ENCODE results near the gene TCF7L1.

Gene TCF7L1

GRCh38 chr2:85235281-85235680 is 102.1 kb downstream of the TCF7L1 start:
- no peaks in the 10 kb centered on the region for H3K4me1 ChIP-seq (ENCODE audit: insufficient read depth, low read length, poor library complexity, severe bottlenecking)

DNA sequence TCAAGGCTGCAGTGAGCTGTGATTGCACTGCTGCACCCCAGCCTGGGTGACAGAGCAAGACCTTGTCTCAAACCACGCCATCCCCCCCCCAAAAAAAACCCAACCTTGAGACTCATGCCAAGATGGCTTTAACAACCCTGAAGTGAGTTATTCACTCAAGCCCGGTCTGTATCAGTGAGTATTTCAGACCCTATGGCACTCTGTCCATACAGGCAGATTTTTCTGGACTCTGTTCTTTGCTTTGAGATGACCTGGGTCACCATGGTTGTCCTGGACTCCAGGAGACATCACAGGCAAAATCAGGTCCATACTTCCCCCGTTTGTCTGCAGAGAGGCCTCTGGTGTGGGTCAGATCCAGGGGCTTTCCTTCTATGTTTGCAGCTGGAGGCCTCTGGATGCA is 102.9 kb downstream of the TCF7L1 start:
- TF ChIP-seq, protein P1, sequence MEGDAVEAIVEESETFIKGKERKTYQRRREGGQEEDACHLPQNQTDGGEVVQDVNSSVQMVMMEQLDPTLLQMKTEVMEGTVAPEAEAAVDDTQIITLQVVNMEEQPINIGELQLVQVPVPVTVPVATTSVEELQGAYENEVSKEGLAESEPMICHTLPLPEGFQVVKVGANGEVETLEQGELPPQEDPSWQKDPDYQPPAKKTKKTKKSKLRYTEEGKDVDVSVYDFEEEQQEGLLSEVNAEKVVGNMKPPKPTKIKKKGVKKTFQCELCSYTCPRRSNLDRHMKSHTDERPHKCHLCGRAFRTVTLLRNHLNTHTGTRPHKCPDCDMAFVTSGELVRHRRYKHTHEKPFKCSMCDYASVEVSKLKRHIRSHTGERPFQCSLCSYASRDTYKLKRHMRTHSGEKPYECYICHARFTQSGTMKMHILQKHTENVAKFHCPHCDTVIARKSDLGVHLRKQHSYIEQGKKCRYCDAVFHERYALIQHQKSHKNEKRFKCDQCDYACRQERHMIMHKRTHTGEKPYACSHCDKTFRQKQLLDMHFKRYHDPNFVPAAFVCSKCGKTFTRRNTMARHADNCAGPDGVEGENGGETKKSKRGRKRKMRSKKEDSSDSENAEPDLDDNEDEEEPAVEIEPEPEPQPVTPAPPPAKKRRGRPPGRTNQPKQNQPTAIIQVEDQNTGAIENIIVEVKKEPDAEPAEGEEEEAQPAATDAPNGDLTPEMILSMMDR (conservative IDR thresholded peaks at IDR 0.05; ENCODE audit: low read length) = no peak
- no peak for TF ChIP-seq EZH2phosphoT487 (IDR thresholded peaks at IDR 0.05; ENCODE audit: borderline replicate concordance)
- Histone ChIP-seq H3K27me3 (ENCODE audit: insufficient read depth, low read length, poor library complexity, severe bottlenecking) (no peaks in the 10 kb centered on the region), H3K79me2 (ENCODE audit: insufficient read depth, low read length) (no peaks in the 10 kb centered on the region), H3K4me1 (ENCODE audit: insufficient read depth, low read length, poor library complexity, severe bottlenecking) (no peaks in the 10 kb centered on the region), H3K9ac (ENCODE audit: low read depth, low read length, poor library complexity, severe bottlenecking) (no peak overlapping the region), H3F3A (ENCODE audit: low read depth) (no peaks in the 10 kb centered on the region), H3K9me2 (replicated peaks; ENCODE audit: low read depth, low read length) (no peaks in the 10 kb centered on the region), H3K4me3 (ENCODE audit: low read length, poor library complexity, severe bottlenecking) (no peak overlapping the region), H2AFZ (ENCODE audit: low read length) (no peak overlapping the region), H3K36me3 (ENCODE audit: insufficient read depth, low read length) (no peaks in the 10 kb centered on the region), H4K20me1 (ENCODE audit: insufficient read depth, low read length, poor library complexity, severe bottlenecking) (no peaks in the 10 kb centered on the region), H3K4me2 (ENCODE audit: low read depth, low read length, poor library complexity, severe bottlenecking) (no peak overlapping the region), H3K9me3 (ENCODE audit: insufficient read depth, low read depth, low read length) (no peaks in the 10 kb centered on the region)

More at GRCh38 chr2:85235281-85235680, 102.1 kb downstream of the TCF7L1 start:
- Histone ChIP-seq H2AFZ (ENCODE audit: low read length) (no peak overlapping the region), H3K79me2 (ENCODE audit: insufficient read depth, low read length) (no peaks in the 10 kb centered on the region), H3K36me3 (ENCODE audit: insufficient read depth, low read length) (no peaks in the 10 kb centered on the region), H3K4me3 (ENCODE audit: low read length, poor library complexity, severe bottlenecking) (no peak overlapping the region), H3K27me3 (ENCODE audit: insufficient read depth, low read length, poor library complexity, severe bottlenecking) (no peaks in the 10 kb centered on the region), H4K20me1 (ENCODE audit: insufficient read depth, low read length, poor library complexity, severe bottlenecking) (no peaks in the 10 kb centered on the region), H3F3A (ENCODE audit: low read depth) (no peaks in the 10 kb centered on the region), H3K9ac (ENCODE audit: low read depth, low read length, poor library complexity, severe bottlenecking) (no peak overlapping the region), H3K4me2 (ENCODE audit: low read depth, low read length, poor library complexity, severe bottlenecking) (no peak overlapping the region), H3K9me3 (ENCODE audit: insufficient read depth, low read depth, low read length) (no peaks in the 10 kb centered on the region), H3K9me2 (replicated peaks; ENCODE audit: low read depth, low read length) (no peaks in the 10 kb centered on the region)
- TF ChIP-seq EZH2phosphoT487 (IDR thresholded peaks at IDR 0.05; ENCODE audit: borderline replicate concordance) = no peak
- TF ChIP-seq, protein P1 (conservative IDR thresholded peaks at IDR 0.05; ENCODE audit: low read length) = no peak

DNA sequence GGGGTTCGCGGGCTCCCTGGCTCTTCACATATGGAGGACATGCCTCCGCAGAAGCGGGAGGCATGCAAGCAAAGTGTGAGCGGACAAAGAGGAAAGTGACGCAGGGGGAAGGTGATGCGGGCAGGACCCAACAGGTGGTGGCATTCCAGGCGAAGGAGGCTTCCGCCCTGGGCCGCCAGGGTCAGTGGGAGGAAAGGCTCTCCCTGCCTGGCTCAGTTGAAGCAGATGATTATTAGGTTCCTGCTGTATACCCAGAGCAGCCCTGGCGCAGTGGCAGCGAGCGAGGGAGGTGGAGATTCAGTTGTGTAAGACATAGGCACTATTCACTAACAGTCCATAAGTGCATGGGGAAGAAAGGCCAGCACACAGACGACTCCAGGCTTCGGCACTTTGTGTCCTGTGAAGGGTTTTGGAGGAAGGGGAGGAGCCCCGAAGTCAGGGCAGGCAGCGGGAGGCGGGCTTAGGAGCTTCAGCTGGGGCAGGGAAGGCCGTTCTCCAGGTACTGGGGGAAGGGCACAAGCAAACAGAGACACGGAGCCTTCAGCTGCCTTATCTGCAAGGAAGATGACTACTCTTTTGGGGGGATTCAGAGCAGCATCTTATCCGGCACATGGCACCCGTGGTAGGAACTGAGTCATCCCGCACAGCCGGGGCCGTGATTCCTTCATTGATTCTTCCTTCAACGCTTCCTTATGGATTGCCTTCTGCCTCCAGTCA is 104.8 kb downstream of the TCF7L1 start:
- no peak overlapping the region for H3K4me2 ChIP-seq (ENCODE audit: low read depth, low read length, poor library complexity, severe bottlenecking)
- H3K79me2 ChIP-seq (ENCODE audit: insufficient read depth, low read length) = no peaks in the 10 kb centered on the region
- no peaks in the 10 kb centered on the region for H3K9me3 ChIP-seq (ENCODE audit: insufficient read depth, low read depth, low read length)
- no peak overlapping the region for H3K9ac ChIP-seq (ENCODE audit: low read depth, low read length, poor library complexity, severe bottlenecking)
- H3K4me3 ChIP-seq (ENCODE audit: low read length, poor library complexity, severe bottlenecking) = no peak overlapping the region
- TF ChIP-seq, protein P1 (conservative IDR thresholded peaks at IDR 0.05; ENCODE audit: low read length) = no peak
- TF ChIP-seq EZH2phosphoT487 (IDR thresholded peaks at IDR 0.05; ENCODE audit: borderline replicate concordance) = no peak
- no peaks in the 10 kb centered on the region for H3K4me1 ChIP-seq (ENCODE audit: insufficient read depth, low read length, poor library complexity, severe bottlenecking)
- no peaks in the 10 kb centered on the region for H4K20me1 ChIP-seq (ENCODE audit: insufficient read depth, low read length, poor library complexity, severe bottlenecking)
- no peaks in the 10 kb centered on the region for H3K36me3 ChIP-seq (ENCODE audit: insufficient read depth, low read length)
- H2AFZ ChIP-seq (ENCODE audit: low read length) = no peak overlapping the region
- no peaks in the 10 kb centered on the region for H3K27me3 ChIP-seq (ENCODE audit: insufficient read depth, low read length, poor library complexity, severe bottlenecking)
- no peaks in the 10 kb centered on the region for H3F3A ChIP-seq (ENCODE audit: low read depth)
- H3K9me2 ChIP-seq (replicated peaks; ENCODE audit: low read depth, low read length) = no peaks in the 10 kb centered on the region
